BJ (cell line): ENCODE results near the gene ENAM. TPM values are rescaled to one million over a fixed set of nuclear protein-coding genes. Genes with fewer than 3 reads are reported as not detected.

ENCODE experiments used
- CTCF ChIA-PET: fragments of 350-600 bp; formaldehyde crosslinking; extraction: SDS; loops from one replicate; lab custom pipeline; 2021; ENCODE audit warnings: antibody characterized with exemption, inconsistent platforms; lab: Yijun Ruan, JAX
- POLR2A ChIA-PET: fragments of 300-600 bp; sonication (Branson Sonifier 250); formaldehyde crosslinking; extraction: SDS; loops from one replicate; lab custom pipeline; 2021; ENCODE audit warnings: antibody characterized with exemption; lab: Charles Lee
- DNase-seq: peaks from one replicate; pipeline ENCODE4 v3.0.0-alpha.2; 2011; ENCODE audit warnings: low read depth
- H3K27me3 ChIP-seq: 2 replicates; pipeline ENCODE4 v1.6.0; 2011; ENCODE audit warnings: low read length; ENCODE audit not compliant: control insufficient read depth, insufficient read depth
- H3K36me3 ChIP-seq: 2 replicates; pipeline ENCODE4 v1.5.1; 2011; ENCODE audit warnings: low read length; ENCODE audit not compliant: control insufficient read depth, insufficient read depth
- H3K4me3 ChIP-seq: 2 replicates; pipeline ENCODE4 v1.5.1; 2011; ENCODE audit warnings: low read depth, mild to moderate bottlenecking, control low read depth, low read length
- polyA minus RNA-seq: library from RNA; depleted of rRNA, polyadenylated mRNA; stranded (reverse); fragments of >200 nt; gene quantifications from 2 replicates; pipeline ENCODE4 v1.2.3, GENCODE V29; 2011; rRNA and poly(A)+ RNA removed
- polyA plus RNA-seq: library from polyadenylated mRNA; depleted of rRNA; stranded (reverse); fragments of >200 nt; gene quantifications from 2 replicates; pipeline ENCODE4 v1.2.3, GENCODE V29; 2011; rRNA removed
- TF ChIP-seq, protein P1 (sequence below): IDR thresholded peaks from 2 replicates; pipeline ENCODE4 v1.5.1; 2011; ENCODE audit warnings: low read depth, mild to moderate bottlenecking, control low read depth, inconsistent platforms, low read length, moderate library complexity; ENCODE audit not compliant: insufficient read depth

Gene ENAM, protein sequence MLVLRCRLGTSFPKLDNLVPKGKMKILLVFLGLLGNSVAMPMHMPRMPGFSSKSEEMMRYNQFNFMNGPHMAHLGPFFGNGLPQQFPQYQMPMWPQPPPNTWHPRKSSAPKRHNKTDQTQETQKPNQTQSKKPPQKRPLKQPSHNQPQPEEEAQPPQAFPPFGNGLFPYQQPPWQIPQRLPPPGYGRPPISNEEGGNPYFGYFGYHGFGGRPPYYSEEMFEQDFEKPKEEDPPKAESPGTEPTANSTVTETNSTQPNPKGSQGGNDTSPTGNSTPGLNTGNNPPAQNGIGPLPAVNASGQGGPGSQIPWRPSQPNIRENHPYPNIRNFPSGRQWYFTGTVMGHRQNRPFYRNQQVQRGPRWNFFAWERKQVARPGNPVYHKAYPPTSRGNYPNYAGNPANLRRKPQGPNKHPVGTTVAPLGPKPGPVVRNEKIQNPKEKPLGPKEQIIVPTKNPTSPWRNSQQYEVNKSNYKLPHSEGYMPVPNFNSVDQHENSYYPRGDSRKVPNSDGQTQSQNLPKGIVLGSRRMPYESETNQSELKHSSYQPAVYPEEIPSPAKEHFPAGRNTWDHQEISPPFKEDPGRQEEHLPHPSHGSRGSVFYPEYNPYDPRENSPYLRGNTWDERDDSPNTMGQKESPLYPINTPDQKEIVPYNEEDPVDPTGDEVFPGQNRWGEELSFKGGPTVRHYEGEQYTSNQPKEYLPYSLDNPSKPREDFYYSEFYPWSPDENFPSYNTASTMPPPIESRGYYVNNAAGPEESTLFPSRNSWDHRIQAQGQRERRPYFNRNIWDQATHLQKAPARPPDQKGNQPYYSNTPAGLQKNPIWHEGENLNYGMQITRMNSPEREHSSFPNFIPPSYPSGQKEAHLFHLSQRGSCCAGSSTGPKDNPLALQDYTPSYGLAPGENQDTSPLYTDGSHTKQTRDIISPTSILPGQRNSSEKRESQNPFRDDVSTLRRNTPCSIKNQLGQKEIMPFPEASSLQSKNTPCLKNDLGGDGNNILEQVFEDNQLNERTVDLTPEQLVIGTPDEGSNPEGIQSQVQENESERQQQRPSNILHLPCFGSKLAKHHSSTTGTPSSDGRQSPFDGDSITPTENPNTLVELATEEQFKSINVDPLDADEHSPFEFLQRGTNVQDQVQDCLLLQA
- polyA plus RNA-seq = 0.01 TPM in 1 of 2 replicates, not detected in the other
- polyA minus RNA-seq = 1.3 TPM in 1 of 2 replicates, not detected in the other

DNA sequence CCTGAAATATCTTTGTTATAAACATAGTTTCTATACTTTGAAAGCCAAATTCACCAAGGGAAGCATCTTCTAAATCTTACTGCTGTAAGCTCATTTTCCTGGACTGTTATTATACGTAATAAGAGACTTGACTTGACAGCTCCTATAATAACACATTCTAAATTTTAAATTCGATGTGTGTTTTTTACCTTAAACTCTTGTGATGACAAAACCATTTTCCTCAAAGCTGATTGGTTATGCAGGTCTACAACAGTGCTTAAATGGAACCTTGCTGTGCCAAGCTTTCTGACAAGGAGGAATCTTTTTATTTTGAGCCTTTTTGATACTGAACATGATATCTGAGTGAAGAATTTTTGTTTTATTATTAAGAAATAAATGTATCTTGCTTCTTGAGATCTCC lies at the start of gene ENAM:
TSS of gene ENAM (plus strand) at position 301 of the 400 bp plus-strand sequence. CDS start 757 bp downstream, outside the sequence.
- TF ChIP-seq, protein P1, sequence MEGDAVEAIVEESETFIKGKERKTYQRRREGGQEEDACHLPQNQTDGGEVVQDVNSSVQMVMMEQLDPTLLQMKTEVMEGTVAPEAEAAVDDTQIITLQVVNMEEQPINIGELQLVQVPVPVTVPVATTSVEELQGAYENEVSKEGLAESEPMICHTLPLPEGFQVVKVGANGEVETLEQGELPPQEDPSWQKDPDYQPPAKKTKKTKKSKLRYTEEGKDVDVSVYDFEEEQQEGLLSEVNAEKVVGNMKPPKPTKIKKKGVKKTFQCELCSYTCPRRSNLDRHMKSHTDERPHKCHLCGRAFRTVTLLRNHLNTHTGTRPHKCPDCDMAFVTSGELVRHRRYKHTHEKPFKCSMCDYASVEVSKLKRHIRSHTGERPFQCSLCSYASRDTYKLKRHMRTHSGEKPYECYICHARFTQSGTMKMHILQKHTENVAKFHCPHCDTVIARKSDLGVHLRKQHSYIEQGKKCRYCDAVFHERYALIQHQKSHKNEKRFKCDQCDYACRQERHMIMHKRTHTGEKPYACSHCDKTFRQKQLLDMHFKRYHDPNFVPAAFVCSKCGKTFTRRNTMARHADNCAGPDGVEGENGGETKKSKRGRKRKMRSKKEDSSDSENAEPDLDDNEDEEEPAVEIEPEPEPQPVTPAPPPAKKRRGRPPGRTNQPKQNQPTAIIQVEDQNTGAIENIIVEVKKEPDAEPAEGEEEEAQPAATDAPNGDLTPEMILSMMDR = no peak
- Histone ChIP-seq H3K27me3 (no peaks in the 10 kb centered on the region), H3K4me3 (no peak within 1 kb of the TSS), H3K36me3 (no peaks in the 10 kb centered on the region)
- ChIA-PET POLR2A (no interaction called here), CTCF (interaction anchor here (0.6 kb wide), 1 partner anchor 24 kb away, joined by 3 read pairs; no protein-coding TSS in a partner anchor)
- DNase-seq = no peak

DNA sequence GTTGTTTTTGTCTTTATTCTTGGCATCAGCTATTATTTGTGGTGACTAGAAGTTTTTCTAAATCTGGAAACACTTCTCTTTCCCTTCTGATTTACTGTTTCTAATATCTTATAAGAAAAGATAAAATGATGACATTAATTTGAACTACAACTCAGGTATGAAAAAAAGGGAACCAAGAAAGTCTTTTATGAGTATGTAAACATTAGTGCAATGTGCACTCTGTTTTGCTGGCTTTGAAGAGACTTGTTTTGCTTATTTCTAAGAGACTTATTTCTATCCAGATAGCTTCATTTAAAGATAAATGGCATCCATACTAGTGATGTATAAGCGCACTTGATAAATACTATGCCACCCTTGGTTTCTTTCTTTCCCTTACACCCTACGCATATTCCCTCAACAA lies 46.6 kb upstream of the ENAM start:
- ChIA-PET POLR2A (no interaction called here), CTCF (interaction anchor here (0.7 to 1.4 kb wide), 2 partner anchors 22 to 55 kb away, joined by 3 read pairs; no protein-coding TSS in a partner anchor)

DNA sequence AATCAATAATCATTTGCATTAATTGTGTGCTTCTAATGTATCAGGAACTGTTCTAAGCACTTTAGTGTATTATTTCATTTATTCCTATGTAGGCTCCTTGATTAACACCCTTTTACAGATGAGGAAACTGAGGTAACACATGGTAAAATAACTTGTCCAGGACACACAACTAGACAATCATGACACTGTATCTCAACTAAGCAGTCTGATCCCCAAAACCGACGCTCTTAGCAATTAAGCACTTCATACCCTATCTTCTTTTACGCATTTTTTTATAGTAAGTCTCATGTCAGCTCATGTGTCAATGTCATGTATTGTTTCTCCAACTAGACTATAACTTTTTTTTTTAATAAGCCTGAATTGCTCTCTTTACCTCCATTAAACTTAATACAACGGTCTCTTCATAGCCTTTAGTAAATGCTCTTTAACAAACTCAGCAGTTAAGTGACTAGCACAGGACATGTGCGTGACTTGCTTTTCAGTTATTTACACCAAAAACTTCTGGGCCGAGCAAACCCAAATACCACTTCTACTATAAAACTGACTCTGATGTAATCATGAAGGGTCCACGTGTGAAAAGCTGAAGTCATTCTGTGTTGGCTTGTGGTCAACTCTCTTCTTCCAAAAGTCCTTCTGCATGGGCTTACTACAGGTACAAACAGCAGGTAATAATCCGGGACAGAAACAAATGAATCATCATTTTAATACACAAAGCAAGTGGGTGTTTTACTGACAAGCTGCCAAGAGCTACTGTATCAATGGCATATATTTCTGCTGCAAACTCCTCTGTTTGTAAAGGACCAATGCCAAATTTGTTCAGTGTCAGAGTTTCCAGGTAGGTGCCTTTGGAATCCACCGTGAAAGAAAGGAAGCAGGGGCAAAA lies 44.4 kb upstream of the ENAM start:
- no peaks in the 10 kb centered on the region; the same call in 1 of the 2 replicates for H3K27me3 ChIP-seq
- DNase-seq = no peak
- CTCF ChIA-PET = interaction anchor here (0.6 kb wide), 1 partner anchor 832 kb away, joined by 3 read pairs; no protein-coding TSS in a partner anchor
- no peak overlapping the region for H3K4me3 ChIP-seq
- H3K36me3 ChIP-seq = no peaks in the 10 kb centered on the region
- TF ChIP-seq, protein P1 = no peak
- POLR2A ChIA-PET = no interaction called here

More for the DNA sequence above, 46.6 kb upstream of the ENAM start:
- Histone ChIP-seq H3K27me3 (peaks cover 1% of the 10 kb centered on the region; the same call in 1 of the 2 replicates), H3K36me3 (no peaks in the 10 kb centered on the region), H3K4me3 (no peak overlapping the region)
- DNase-seq = no peak
- TF ChIP-seq, protein P1 = no peak

DNA sequence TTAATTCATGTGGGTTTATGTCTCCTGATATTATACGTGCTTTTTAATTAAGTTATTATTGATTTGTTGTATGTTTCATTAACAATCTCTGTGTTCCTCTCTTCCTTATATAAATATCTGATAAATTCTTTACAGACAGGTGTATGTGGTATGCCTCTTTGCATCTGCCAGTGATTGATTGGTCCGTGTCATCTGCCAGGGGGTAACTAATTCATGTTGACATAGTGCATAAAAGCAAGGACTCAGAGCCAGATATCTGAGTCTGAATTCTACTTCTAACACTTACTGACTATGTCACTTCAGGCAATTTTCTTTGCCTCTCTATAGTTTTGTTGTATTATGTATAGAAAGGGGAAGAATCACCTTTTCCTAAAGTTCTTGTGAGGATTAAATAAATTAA lies 41.7 kb upstream of the ENAM start:
- ChIA-PET POLR2A (no interaction called here), CTCF (no interaction called here)
- no peak for DNase-seq
- Histone ChIP-seq H3K27me3 (no peaks in the 10 kb centered on the region; the same call in 1 of the 2 replicates), H3K36me3 (no peaks in the 10 kb centered on the region), H3K4me3 (no peak overlapping the region)
- TF ChIP-seq, protein P1 = no peak
